ENCODE data around the gene KIRREL3. TPM values are rescaled to one million over a fixed set of nuclear protein-coding genes. Genes with fewer than 3 reads are reported as not detected.

KIRREL3 gene
- total RNA-seq, 3 donors from 2014 or later, result 0.32 to 0.33 TPM; not detected in 1

GRCh38 chr11:126474220-126474619, 526.4 kb downstream of the KIRREL3 start:
- Histone ChIP-seq H3K4me1 (no peaks in the 10 kb centered on the region), H3K4me3 (no peak overlapping the region), H3K27ac (no peak overlapping the region), H3K9me3 (no peaks in the 10 kb centered on the region), H3K27me3 (no peaks in the 10 kb centered on the region), H3K36me3 (no peaks in the 10 kb centered on the region)
- intact Hi-C loops (cut with DNase I; ENCODE audit: low total_unique reads), result no loop called here
- TF ChIP-seq POLR2A (IDR thresholded peaks at IDR 0.05), result no peak
- no peak for TF ChIP-seq CTCF (IDR thresholded peaks at IDR 0.05)
- TF ChIP-seq POLR2AphosphoS5 (IDR thresholded peaks at IDR 0.05), result no peak
- DNase-seq (ENCODE audit: low spot score in 2 of 2), result no peak

GRCh38 chr11:126473269-126473668, 527.3 kb downstream of the KIRREL3 start:
- H3K27me3 ChIP-seq, result no peaks in the 10 kb centered on the region
- no peak overlapping the region for H3K27ac ChIP-seq
- H3K9me3 ChIP-seq, result no peaks in the 10 kb centered on the region
- no peak overlapping the region for H3K4me3 ChIP-seq
- H3K4me1 ChIP-seq, result no peaks in the 10 kb centered on the region
- H3K36me3 ChIP-seq, result no peaks in the 10 kb centered on the region
- DNase-seq (ENCODE audit: low spot score in 2 of 2), result no peak
- intact Hi-C loops (cut with DNase I; ENCODE audit: low total_unique reads), result no loop called here
- no peak for TF ChIP-seq POLR2AphosphoS5 (IDR thresholded peaks at IDR 0.05)
- TF ChIP-seq CTCF (IDR thresholded peaks at IDR 0.05), result no peak
- TF ChIP-seq POLR2A (IDR thresholded peaks at IDR 0.05), result no peak

GRCh38 chr11:126469311-126469710, 531.3 kb downstream of the KIRREL3 start:
- no peaks in the 10 kb centered on the region for H3K36me3 ChIP-seq
- H3K4me3 ChIP-seq, result no peak overlapping the region
- no peak overlapping the region for H3K27ac ChIP-seq
- no peak for TF ChIP-seq CTCF (IDR thresholded peaks at IDR 0.05)
- TF ChIP-seq POLR2AphosphoS5 (IDR thresholded peaks at IDR 0.05), result no peak
- TF ChIP-seq POLR2A (IDR thresholded peaks at IDR 0.05), result no peak
- no peaks in the 10 kb centered on the region for H3K4me1 ChIP-seq
- peaks cover 0 to 4% of the 10 kb centered on the region in 2 donors for H3K9me3 ChIP-seq
- no peaks in the 10 kb centered on the region for H3K27me3 ChIP-seq
- intact Hi-C loops (cut with DNase I; ENCODE audit: low total_unique reads), result no loop called here
- no peak for DNase-seq (ENCODE audit: low spot score in 2 of 2)

GRCh38 chr11:126468102-126468521, 532.5 kb downstream of the KIRREL3 start:
- DNase-seq (ENCODE audit: low spot score in 2 of 2), result no peak
- H3K27me3 ChIP-seq, result no peaks in the 10 kb centered on the region
- H3K4me1 ChIP-seq, result no peaks in the 10 kb centered on the region
- H3K27ac ChIP-seq, result no peak overlapping the region
- intact Hi-C loops (cut with DNase I; ENCODE audit: low total_unique reads), result no loop called here
- TF ChIP-seq CTCF (IDR thresholded peaks at IDR 0.05) (no peak), POLR2A (IDR thresholded peaks at IDR 0.05) (no peak), POLR2AphosphoS5 (IDR thresholded peaks at IDR 0.05) (no peak)
- no peaks in the 10 kb centered on the region for H3K36me3 ChIP-seq
- H3K9me3 ChIP-seq, result peaks cover 0 to 4% of the 10 kb centered on the region in 2 donors
- no peak overlapping the region for H3K4me3 ChIP-seq

GRCh38 chr11:126467471-126467870, 533.1 kb downstream of the KIRREL3 start:
- Histone ChIP-seq H3K27ac (no peak overlapping the region), H3K36me3 (no peaks in the 10 kb centered on the region), H3K9me3 (peaks cover 0 to 4% of the 10 kb centered on the region in 2 donors), H3K4me3 (no peak overlapping the region), H3K4me1 (no peaks in the 10 kb centered on the region), H3K27me3 (no peaks in the 10 kb centered on the region)
- no peak for DNase-seq (ENCODE audit: low spot score in 2 of 2)
- intact Hi-C loops (cut with DNase I; ENCODE audit: low total_unique reads), result no loop called here
- no peak for TF ChIP-seq POLR2A (IDR thresholded peaks at IDR 0.05)
- no peak for TF ChIP-seq POLR2AphosphoS5 (IDR thresholded peaks at IDR 0.05)
- TF ChIP-seq CTCF (IDR thresholded peaks at IDR 0.05), result no peak
